EL (cell line): ENCODE measurements around the gene TSHR.
"Not testable (repeated sequence)": the region's sequence is repeated elsewhere in the genome, so short reads cannot be mapped to it uniquely, and the experiment has no call there.

Experiments
- DNase-seq: peaks from one replicate; pipeline ENCODE4 v3.0.0-alpha.2; 2016

TSHR gene

GRCh38 chr14:80955416-80955941, at the start of gene TSHR:
TSHR (plus strand) TSS chr14:80955621; CDS start chr14:80955681, 60 bp downstream.
- no peak for DNase-seq

- no peak for DNase-seq
Measured at GRCh38 chr14:80906336-80906735, 49.1 kb upstream of the TSHR start.

GRCh38 chr14:80906946-80907345, 48.5 kb upstream of the TSHR start:
- no peak for DNase-seq

GRCh38 chr14:80912013-80912412, 43.4 kb upstream of the TSHR start:
- not testable (repeated sequence) for DNase-seq

GRCh38 chr14:80919622-80920021, 35.8 kb upstream of the TSHR start:
- no peak for DNase-seq

- DNase-seq: no peak
Measured at GRCh38 chr14:80923368-80923767, 32.1 kb upstream of the TSHR start.

GRCh38 chr14:80924365-80925103, 30.9 kb upstream of the TSHR start:
- DNase-seq: no peak

GRCh38 chr14:80926397-80927082, 28.9 kb upstream of the TSHR start:
- DNase-seq: peak; percentile 33

- DNase-seq: no peak
Measured at GRCh38 chr14:80927083-80927989, 28.1 kb upstream of the TSHR start.

GRCh38 chr14:80930095-80930494, 25.3 kb upstream of the TSHR start:
- no peak for DNase-seq

GRCh38 chr14:80930836-80931389, 24.5 kb upstream of the TSHR start:
- peak; percentile 86 for DNase-seq

- DNase-seq: no peak
Measured at GRCh38 chr14:80933282-80933681, 22.1 kb upstream of the TSHR start.

- no peak for DNase-seq
Measured at GRCh38 chr14:80933686-80934085, 21.7 kb upstream of the TSHR start.

GRCh38 chr14:80940146-80940545, 15.3 kb upstream of the TSHR start:
- DNase-seq: peak; percentile 31

- peak; percentile 98 for DNase-seq
Measured at GRCh38 chr14:80941241-80942185, 13.9 kb upstream of the TSHR start, which contains the start of gene CEP128. CEP128 (minus strand) TSS chr14:80941738.

GRCh38 chr14:80942191-80942600, 13.2 kb upstream of the TSHR start:
- no peak for DNase-seq

GRCh38 chr14:80944861-80945617, 10.4 kb upstream of the TSHR start:
- no peak for DNase-seq

GRCh38 chr14:80946187-80946586, 9.2 kb upstream of the TSHR start:
- no peak for DNase-seq

- no peak for DNase-seq
Measured at GRCh38 chr14:80946797-80947196, 8.6 kb upstream of the TSHR start.

GRCh38 chr14:80948291-80948690, 7.1 kb upstream of the TSHR start:
- no peak for DNase-seq

- no peak for DNase-seq
Measured at GRCh38 chr14:80951491-80951890, 3.9 kb upstream of the TSHR start.
